GM19324 (cell line): ENCODE data around the gene SPDYE17.
"Not testable (repeated sequence)": the region's sequence is repeated elsewhere in the genome, so short reads cannot be mapped to it uniquely, and the experiment has no call there.

Experiments used
- ATAC-seq: cut with Tn5 transposase; IDR thresholded peaks from one replicate; pipeline ENCODE4 v1.9.1; 2021; ENCODE audit warnings: mild to moderate bottlenecking, moderate library complexity; ENCODE audit not compliant: unreplicated experiment, low FRiP score

Gene SPDYE17

GRCh38 chr7:77032261-77032660 is at the start of gene SPDYE17:
TSS of gene SPDYE17 (minus strand) at chr7:77032361. CDS start at chr7:77030570, 1,791 bp downstream.
- not testable (repeated sequence) for ATAC-seq

- ATAC-seq, result not testable (repeated sequence)
These were observed 48.1 kb upstream of the SPDYE17 start for GRCh38 chr7:77080236-77080635.

GRCh38 chr7:77079624-77080023 is 47.5 kb upstream of the SPDYE17 start:
- not testable (repeated sequence) for ATAC-seq

GRCh38 chr7:77079112-77079511 is 47.0 kb upstream of the SPDYE17 start:
- not testable (repeated sequence) for ATAC-seq

GRCh38 chr7:77077060-77077459 is 44.9 kb upstream of the SPDYE17 start:
- not testable (repeated sequence) for ATAC-seq

- ATAC-seq, result not testable (repeated sequence)
These were observed 42.7 kb upstream of the SPDYE17 start for GRCh38 chr7:77074786-77075396.

- not testable (repeated sequence) for ATAC-seq
These were observed 38.9 kb upstream of the SPDYE17 start for GRCh38 chr7:77071108-77071507.

GRCh38 chr7:77065869-77066268 is 33.7 kb upstream of the SPDYE17 start:
- not testable (repeated sequence) for ATAC-seq

- not testable (repeated sequence) for ATAC-seq
These were observed 31.6 kb upstream of the SPDYE17 start for GRCh38 chr7:77063732-77064131.

GRCh38 chr7:77062557-77062956 is 30.4 kb upstream of the SPDYE17 start, which contains the start of gene SPDYE18:
TSS of gene SPDYE18 (minus strand) at chr7:77062558. CDS start at chr7:77060512, 2,046 bp downstream.
- ATAC-seq, result not testable (repeated sequence)

- not testable (repeated sequence) for ATAC-seq
These were observed 5.8 kb downstream of the SPDYE17 start for GRCh38 chr7:77026349-77026748.

GRCh38 chr7:77010074-77010680 is 22.0 kb downstream of the SPDYE17 start:
- ATAC-seq, result not testable (repeated sequence)

- ATAC-seq, result not testable (repeated sequence)
These were observed 24.2 kb downstream of the SPDYE17 start for GRCh38 chr7:77008000-77008399.

- not testable (repeated sequence) for ATAC-seq
These were observed 25.7 kb downstream of the SPDYE17 start for GRCh38 chr7:77006127-77007110.

- not testable (repeated sequence) for ATAC-seq
These were observed 26.6 kb downstream of the SPDYE17 start for GRCh38 chr7:77005461-77006057.

GRCh38 chr7:77004151-77004550 is 28.0 kb downstream of the SPDYE17 start:
- not testable (repeated sequence) for ATAC-seq

GRCh38 chr7:77003241-77003640 is 28.9 kb downstream of the SPDYE17 start:
- not testable (repeated sequence) for ATAC-seq

- ATAC-seq, result not testable (repeated sequence)
These were observed 29.4 kb downstream of the SPDYE17 start for GRCh38 chr7:77002678-77003233.

- ATAC-seq, result not testable (repeated sequence)
These were observed 30.1 kb downstream of the SPDYE17 start for GRCh38 chr7:77002104-77002503.
